HEK293T (cell line): ENCODE measurements around the gene TRPC4.

Experiments
- BHLHE40 ChIP-seq: fragments of 450-650 bp; IDR thresholded peaks from 2 replicates; pipeline ENCODE4 v1.6.1; 2016; ENCODE audit warnings: mild to moderate bottlenecking, moderate library complexity, borderline replicate concordance
- CTBP1 ChIP-seq: fragments of 450-650 bp; IDR thresholded peaks from 2 replicates; pipeline ENCODE4 v1.6.1; 2016; ENCODE audit warnings: borderline replicate concordance
- FOXA1 ChIP-seq: fragments of 450-650 bp; IDR thresholded peaks from 2 replicates; pipeline ENCODE4 v1.6.1; 2016; ENCODE audit warnings: mild to moderate bottlenecking
- FOXM1 ChIP-seq: fragments of 450-650 bp; IDR thresholded peaks from 2 replicates; pipeline ENCODE4 v1.6.1; 2017; ENCODE audit warnings: mild to moderate bottlenecking, borderline replicate concordance
- HDGF ChIP-seq: fragments of 450-650 bp; IDR thresholded peaks from 2 replicates; pipeline ENCODE4 v1.6.1; 2017; ENCODE audit warnings: antibody characterized with exemption, borderline replicate concordance
- SUZ12 ChIP-seq: fragments of 450-650 bp; IDR thresholded peaks from 2 replicates; pipeline ENCODE4 v1.6.1; 2016; ENCODE audit warnings: mild to moderate bottlenecking
- TARDBP ChIP-seq: fragments of 450-650 bp; IDR thresholded peaks from 2 replicates; pipeline ENCODE4 v1.6.1; 2016

- no peak for TF ChIP-seq SUZ12
- no peak for TF ChIP-seq FOXM1
- TF ChIP-seq TARDBP, result no peak
- no peak for TF ChIP-seq CTBP1
- no peak for TF ChIP-seq HDGF
- no peak for TF ChIP-seq BHLHE40
- TF ChIP-seq FOXA1, result no peak
Observed at GRCh38 chr13:37608750-37609339, 260.7 kb downstream of the TRPC4 start.
